NAMALWA (cell line): ENCODE measurements around the gene RPLP2.

Experiments
- DNase-seq: peaks from one replicate; pipeline ENCODE4 v3.0.0-alpha.2; 2015; ENCODE audit warnings: low spot score

Gene RPLP2

DNA sequence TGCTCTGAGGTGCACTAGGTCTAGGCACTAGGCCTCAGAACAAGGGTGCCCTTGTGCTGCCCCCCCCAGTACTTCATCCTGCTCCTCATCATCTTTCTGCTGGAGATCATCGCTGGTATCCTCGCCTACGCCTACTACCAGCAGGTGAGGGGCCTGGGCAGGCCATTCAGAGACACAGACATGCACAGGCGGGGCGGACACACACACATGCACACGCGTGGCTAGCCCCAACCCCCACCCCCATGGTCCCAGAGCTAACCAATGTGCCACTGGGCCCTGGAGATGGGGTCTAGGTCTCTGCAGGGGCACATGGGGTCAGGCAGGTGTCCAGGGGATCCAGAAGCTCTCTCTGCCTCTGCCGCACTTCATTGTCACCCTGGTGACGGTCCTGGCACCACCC lies 26.9 kb downstream of the RPLP2 start:
- no peak for DNase-seq

DNA sequence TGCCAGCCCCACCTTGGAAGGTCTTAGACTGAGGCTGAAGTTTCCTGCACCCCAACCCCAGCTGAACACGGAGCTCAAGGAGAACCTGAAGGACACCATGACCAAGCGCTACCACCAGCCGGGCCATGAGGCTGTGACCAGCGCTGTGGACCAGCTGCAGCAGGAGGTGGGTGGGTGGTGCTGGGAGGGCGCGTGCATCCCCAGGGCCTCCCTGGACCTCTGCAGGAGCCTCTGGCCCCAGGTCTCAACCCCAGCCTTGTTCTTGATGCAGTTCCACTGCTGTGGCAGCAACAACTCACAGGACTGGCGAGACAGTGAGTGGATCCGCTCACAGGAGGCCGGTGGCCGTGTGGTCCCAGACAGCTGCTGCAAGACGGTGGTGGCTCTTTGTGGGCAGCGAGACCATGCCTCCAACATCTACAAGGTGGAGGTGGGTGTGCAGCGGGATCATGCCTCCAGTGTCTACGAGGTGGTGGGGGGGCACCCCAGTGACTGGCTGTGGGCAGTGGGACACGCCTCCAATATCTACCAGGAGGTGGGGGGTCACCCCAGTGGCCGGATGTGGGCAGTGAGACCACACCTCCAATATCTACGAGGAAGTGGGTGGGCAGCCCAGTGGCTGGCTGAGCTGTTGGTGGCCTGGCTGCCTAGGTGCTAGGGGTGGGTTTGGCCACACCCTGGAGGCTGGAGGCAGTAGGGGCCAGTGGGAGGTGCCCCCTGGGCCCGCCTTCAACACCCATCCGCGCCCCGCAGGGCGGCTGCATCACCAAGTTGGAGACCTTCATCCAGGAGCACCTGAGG lies 27.6 kb downstream of the RPLP2 start:
- DNase-seq, result no peak

DNA sequence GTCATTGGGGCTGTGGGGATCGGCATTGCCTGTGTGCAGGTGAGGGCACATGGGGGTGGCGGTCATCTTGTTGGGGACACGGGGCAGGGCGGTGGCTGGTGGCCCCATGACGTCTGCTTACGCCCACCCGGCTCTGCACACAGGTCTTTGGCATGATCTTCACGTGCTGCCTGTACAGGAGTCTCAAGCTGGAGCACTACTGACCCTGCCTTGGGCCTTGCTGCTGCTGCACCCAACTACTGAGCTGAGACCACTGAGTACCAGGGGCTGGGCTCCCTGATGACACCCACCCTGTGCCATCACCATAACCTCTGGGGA lies 28.2 kb downstream of the RPLP2 start:
- DNase-seq, result no peak

DNA sequence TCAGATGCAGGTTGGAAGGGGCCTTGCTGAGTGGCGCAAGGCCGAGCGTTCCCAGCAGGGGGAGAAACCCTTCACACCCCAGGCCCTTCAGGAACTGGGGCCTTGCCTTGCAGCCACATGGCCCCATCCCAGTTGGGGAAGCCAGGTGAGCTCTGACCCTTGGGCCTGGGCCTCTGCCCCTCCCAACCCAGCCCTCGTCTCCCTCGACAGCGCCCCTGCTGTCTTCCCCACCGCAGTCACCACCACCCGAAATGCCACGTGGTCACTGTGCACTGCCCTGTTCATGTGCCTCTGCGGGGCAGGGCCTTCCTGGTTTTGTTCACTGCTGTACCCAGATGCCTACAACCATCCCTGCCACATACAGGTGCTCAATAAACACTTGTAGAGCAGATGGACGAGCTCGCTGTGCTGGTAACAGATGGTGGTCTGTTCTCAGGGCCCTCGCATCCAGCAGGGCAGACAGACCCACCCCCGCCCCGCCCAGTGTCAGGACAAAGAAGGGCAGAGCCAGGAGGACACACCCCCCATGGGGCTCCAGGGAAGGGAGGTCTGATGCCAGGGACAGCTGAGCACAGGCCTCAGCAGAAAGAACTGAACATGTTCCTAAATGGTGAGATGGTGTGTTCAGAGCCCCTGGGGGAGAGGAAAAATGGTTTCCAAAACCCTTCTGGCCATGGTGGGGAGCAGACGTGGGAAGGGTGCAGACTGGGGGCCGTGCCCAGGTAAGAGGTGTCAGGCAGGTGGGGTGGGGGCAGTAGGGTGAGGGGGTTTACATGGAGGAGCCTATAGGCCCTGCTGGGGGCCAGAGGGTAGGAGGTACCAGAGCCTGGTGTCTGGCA lies 28.9 kb downstream of the RPLP2 start:
- DNase-seq, result peak; percentile 49

DNA sequence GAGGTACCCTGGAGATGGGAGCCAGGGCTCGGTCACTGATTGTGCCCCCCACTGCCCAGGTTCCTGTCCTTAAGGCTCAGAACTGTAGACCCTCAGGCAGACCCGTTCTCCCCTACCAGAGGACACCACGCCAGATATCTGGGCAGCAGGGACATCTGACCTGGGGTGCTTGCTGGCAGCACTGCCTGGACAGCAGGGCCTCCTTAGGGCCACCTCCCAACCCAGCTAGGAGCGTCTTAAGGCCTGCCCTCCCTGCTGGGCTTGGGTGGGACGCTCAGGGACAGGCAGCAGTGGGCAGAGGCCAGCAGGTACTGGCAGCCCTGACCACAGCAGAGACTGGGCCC lies 29.5 kb downstream of the RPLP2 start:
- DNase-seq, result no peak

DNA sequence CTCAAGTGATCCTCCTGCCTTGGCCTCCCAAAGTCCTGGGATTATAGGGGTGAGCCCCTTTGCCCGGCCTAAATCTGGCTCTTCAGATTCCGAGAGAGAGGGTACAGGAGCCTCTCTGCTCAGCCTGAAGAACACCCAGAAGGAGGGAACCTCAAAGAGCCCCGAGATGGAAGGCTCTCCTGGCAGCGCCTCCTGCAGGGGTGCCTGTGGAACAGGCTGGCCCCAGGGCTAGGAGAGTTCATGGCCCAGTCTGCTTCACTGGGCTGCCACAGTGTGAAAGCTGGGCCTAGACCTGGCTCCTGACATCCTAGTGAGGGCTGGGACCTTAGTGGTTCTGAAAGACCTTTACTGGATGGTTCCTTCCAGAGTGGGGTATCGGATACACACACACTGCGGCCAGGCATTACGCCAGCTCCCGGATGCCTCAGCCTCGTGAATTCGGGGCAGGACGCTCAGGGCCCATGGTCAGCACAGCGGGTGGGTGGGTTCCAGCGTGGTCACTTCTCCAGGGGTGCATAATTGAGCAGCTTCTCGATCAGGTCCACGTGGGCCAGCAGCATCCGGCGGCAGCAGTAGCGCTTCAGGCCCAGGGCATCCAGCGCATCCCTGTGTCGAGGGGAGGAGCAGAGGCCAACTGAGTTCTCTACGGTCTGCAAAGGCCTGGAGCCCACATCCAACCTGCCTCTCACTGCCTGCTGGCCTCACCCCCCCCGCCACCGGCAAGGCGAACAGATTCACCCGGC lies 30.3 kb downstream of the RPLP2 start:
- peak; percentile 40 for DNase-seq

DNA sequence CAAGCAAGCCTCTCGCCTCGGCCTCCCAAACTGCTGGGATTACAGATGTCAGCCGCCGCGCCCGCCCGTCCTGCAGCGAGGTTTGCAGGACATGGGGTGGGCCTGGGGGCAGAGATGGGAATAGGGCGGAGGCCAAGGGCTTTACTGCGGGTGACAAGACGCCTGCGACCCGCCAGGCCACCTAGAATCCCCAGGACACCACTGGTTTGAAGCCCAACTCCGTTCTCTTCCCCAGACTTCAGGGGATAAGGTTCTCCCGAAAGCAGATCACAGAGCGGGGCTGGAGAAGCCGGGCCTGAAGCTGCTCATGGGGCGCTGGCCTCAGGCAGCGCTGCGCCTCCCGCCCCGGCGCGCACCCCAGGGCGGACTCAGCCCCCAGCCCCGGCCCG lies 32.2 kb downstream of the RPLP2 start:
- no peak for DNase-seq

DNA sequence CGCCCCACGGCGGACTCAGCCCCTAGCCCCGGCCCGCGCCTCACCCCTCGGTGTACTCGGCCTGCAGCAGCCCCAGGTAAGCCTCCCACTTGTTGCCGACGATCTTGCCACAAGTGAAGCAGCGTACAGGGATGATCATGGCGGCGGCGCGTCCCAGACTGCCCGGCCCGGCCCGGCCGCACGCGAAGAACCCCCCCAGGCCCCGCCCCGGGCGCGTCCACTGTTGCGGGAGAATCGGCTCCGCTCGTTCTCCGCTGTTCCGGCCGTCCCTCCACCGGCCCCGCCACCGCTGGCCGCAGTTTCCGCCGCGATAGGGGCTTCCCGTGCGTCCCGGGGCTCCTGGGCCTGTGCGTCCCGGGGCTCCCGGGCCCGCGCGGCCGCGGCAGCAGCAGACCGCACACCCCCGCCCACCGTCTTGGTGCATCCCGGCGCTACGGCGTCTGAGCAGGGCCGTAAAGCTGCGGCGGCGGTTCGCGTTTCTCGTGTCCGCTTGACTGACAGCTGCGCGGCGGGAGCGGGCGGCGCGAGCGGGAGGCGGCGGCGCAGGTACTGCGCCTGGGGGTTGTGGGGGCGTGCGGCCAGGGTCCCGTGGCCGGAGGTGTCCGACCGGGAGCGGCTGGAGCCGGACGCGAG lies 32.7 kb downstream of the RPLP2 start, which contains the start of the genes POLR2L and TSPAN4:
TSS of gene POLR2L (minus strand) at position 160 of the 633 bp plus-strand sequence. CDS start at position 139, 21 bp downstream.
TSS of gene TSPAN4 (plus strand) at position 483 of the 633 bp plus-strand sequence. CDS start 7,453 bp downstream, outside the sequence.
- peak; percentile 86 for DNase-seq

DNA sequence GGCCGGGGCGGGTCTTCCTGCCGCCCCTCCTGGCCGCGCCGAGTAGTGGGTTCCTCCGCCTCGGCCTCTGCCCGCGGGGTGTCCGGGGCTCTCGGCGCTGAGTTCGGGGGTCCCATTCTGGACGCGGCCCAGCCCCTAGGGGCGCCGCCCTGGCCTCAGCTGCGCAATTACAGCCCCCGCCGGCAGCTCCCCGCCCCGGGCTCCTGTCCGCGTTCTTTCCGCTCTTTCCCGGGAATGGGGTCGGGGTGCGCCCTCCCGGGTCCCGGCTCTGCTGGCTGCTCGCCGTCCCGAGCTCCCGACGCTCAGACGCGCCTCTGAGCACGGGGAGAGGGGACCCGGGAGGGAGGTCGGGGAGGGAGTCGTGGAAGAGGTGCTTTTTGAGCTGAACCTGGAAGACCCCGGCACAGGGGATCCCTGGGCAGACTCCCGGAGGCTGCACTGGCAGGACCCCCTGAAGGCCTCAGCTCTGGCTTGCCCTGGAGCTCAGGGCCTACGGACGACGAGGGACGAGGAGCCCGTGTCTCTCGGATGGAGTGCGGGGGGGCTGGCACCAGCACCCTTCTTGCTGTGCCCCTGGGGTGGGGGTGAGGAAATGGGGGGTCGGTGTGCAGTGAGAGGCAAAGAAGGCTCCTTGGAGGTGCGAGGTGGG lies 33.4 kb downstream of the RPLP2 start:
- DNase-seq, result no peak

DNA sequence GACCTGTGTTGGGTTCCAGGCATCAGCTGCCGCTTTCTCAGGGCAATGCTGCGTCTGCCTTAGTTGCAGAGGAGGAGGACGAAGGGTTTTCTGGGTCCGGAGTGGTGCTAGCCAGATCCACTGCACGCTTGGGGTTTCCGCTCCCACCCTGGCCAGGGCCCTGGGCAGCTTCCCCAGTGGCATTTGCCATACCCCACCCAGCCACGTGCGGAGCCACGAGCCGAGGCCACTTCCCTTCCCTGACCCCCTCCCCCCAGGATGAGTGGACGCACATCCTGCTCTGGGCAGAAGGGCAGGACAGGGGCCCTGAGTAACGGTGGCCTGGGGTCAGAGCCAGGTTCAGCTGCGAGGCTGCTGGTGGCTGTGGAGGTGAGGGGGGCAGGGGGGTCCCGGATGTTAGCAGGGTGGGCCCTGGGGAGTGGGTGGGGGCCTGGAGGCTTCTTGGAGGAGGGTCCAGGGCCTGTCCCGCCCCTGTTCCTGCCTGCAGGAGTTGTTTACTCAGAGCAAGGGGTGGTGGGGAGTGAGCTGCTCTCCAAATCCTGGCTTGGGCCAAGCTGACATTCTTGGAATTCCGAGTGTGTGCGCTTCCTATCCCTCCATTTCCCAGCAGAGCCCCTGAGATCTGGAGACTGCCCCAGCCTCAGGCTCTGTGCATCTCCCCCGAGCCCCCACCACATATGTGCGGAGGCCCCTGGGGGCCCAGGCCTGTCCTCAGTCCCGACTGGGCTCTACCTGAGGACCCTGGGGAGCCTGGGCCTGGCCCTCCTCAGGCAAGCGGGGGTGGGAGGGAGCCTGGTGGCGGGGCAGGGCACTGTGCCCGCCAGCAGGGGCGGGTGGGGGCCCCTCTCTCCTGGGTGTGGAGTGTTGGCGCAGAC lies 34.3 kb downstream of the RPLP2 start:
- peak; percentile 41 for DNase-seq

DNA sequence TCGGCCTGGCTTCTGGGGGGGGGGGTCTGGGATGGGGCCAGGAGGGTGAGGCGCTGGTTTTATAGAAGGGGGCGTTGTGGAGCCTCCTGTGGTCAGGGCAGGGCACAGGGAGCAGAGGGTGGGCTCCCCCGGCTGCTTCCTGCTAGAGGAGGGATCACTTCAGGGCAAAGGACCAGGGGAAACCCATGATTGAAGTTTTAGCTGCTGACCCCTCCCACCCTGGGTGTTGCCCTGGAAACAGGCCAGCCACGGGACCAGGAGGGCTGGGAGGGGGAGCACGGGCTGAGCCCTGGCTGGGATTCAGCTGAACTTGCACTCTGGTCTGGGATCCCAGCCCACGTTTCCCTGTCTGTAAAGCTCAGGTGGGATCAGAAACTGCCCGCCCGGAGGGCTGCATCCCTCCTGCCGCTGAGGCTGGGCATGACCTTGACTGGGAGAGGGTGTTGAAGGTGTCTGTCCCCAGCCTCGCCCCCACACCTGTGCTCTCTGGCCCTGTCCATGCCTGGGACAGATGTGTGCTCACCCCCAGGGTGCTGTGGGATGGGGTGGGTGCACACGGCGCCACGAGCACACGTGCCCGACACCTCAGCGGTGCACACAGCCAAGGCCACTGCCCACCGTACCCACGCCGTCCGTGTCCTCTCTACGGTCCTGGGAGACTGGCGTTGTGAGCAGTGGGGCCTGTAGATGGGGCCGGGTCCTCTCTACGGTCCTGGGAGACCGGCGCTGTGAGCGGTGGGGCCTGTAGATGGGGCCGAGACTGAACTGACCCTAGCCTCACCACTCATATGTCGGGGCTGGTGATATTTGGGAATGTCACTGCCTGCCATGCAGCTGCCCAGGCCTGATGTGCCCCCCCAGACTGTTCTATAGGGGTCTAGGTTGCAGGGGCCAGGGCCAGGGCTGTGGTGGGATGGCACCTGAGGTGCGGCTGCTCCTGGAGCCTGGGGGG lies 35.2 kb downstream of the RPLP2 start:
- peak; percentile 57 for DNase-seq

DNA sequence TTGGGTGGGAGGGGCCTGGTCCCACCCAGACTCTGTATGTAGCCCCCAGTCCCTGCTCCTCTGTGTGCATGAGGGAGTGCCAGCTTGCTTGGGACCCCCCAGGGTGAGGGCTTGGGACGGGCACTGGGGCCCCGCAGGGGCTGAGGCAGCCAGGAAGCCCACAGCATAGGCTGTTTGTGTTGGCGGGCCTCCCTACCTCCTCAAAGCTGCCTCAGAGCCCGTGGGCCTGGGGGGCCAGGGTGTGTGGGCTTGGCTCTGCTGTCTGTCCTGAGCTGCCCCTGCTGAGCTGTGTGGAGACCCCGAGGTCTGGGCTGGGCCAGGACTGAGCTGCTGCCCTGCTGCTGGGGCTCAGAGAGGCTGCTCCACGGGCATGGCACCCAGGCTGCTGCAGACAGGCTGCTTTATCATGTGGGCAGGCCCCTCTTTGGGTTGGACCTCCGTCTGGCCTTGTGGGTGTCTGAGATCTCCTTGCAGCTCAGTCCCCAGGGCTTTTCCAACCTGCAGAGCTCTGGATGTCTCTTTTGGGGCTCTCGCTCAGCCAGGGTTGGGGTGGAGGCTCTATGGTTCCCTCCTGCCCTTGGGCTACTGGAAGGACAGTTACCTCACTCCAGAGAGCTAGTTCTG lies 36.2 kb downstream of the RPLP2 start:
- no peak for DNase-seq

DNA sequence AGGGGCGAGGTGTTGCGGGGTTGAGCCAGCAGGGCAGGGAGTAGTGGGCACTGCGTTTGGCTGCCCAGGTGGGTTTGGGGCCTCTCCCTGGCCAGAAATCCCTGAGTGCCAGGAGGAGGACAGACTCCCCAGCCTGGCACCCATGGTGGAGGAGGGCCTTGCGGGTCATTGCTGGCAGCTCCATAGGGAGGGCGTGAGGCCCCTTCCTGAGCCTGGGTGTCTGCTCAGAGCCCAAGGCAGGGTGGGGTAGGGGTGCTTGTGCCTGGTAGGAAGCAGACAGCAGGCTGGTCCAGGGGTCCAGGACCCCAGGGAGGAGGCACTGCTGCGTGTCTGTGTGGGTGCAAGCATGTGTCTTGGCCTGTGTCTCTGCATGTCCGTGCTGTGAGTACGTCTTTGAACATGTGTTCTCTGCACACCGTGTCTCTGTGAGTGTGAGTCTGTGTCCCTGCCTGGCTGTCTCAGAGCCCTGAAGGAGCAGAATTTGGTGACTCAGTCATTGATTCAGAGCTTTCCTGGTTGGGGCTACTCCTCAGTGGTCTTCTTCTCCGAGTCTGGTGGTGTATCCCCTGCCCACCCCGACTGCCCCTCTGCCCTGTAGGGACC lies 36.8 kb downstream of the RPLP2 start:
- DNase-seq, result no peak

DNA sequence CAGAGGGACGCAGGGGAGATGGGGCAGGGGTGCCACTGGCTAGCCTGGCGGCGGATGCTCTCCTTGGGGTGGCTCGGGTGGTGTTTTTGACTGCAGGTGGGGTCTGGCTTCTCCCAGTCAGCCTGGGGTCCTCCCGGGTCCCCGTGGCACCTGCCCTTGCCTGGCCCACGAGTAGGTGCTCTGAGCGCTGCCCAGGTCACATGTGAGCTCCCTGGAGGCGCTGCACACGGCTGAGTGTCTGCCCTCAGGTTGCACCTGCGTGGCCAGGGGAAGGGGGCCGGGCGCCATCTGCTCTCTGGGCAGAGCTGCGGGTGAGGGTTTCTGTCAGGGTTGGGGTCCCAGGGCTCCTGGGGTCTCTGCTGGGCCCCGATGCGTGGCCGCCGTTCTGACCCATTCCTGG lies 38.1 kb downstream of the RPLP2 start:
- no peak for DNase-seq

DNA sequence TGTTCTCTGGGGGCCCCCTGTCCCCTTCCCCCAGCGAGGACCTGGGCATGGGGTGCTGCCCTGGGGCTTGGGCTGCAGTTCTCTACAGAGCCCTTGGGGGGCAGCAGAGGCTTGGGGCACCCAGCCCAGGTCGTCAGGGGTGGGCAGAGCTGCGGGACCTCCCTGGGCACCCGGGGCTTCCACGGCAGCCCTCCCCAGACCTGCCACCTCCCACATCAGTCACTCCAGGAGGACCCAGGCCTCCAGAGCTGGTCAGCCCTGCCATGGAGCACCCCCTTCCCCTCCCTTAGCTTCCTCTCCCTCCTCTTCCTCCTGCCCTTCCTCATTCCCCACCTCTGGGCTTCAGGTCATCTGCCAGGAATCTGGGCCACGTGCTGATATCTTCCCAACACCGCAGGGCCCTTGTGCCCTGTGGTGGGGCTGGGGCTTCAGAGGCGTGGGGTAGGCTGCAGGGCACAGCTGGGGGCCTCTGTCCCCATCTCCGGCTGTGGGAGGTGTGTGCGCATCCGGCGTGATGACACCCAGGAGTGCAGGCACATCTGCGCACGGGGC lies 38.7 kb downstream of the RPLP2 start:
- peak; percentile 67 for DNase-seq

DNA sequence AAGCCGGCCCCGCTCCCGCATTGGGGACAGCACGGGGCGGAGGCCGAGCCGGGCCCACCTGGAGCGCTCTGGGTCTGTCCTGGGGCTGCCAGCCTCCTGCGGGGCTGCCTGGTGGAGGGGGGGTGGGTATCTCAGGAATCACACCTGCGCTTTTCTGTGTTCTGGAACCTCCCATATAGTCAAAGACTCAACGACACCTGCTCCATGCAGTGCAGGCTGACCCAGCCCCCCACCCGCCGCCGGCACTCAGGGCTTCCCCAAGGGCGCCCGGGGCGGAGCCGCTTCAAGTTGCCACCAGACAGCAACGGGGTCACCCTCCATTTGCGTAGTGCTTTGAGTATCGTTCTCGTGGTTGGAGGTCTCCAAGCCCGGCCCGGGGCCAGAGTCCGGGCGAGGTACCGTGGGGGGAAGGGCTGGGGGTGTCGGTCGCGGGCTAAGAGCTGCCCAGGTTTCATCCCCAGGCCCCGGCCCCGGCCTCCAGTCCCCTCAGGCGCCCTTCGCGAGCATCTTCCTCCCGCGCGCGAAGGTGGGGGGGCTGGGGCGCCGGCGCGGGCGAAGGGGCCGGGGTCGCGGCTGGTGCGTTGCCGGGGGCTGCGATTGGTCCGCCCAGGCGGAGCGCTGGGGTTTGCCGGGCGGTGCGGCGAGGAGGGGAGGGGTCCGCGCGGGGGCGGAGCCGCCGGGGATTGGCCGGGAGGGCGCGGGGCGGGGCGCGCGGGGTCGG lies 39.5 kb downstream of the RPLP2 start:
- no peak for DNase-seq

DNA sequence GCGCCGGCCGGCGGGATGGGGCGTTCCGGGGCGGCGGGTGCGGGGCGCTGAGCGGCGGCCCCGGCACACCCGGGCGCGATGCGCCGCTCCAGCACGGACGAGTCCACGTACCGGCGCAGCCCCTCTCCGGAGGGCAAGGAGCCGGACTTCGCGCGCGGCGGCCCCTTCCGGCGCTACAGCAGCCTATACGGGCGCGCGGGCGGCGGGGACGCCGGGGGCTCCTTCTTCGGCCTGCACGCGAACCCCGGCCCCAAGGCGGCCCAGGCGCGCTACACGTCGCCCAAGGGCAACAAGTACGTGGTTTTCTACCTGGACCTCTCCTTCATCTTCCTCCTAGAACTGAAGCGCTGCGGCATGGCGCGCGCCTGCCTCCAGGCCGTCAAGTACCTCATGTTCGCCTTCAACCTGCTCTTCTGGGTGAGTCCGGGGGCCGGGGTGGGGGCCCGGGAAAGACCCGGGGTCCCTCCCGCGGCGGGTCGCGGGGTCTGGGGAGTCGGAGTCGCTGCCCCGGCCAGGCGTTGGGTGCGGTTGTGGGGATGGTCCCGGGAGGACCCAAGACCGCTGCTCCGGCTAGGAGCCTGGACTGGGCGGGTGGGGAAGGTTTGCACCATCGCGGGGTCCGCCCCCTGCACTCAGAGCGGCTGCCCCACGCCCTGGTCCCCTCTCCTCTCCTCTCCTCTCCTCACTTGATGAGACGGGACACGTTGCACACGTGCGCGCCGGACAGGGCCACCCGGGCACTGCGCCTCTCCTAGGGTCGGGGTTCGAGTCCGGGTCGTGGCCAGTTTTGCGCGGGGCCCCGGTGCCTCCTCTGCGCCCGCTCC lies 40.4 kb downstream of the RPLP2 start:
- no peak for DNase-seq
